Aorta (tissue), 5 donors: Measurements from ENCODE around the gene LMX1B. TPM values are rescaled to one million over a fixed set of nuclear protein-coding genes. Genes with fewer than 3 reads are reported as not detected.
"Not testable (repeated sequence)": the region's sequence is repeated elsewhere in the genome, so short reads cannot be mapped to it uniquely, and the experiment has no call there.

Experiments
- ATAC-seq: fragments of 200-7000 bp; cut with Tn5 transposase; one replicate; pipeline ENCODE4 v1.9.1; 2022; ENCODE audit warnings: moderate library complexity; ENCODE audit not compliant: low FRiP score
- DNase-seq, 2 donors: peaks; one replicate each; pipeline ENCODE4 v3.0.0-alpha.2; 2020
- H3K27ac ChIP-seq, 2 donors: one replicate each; pipeline ENCODE4 v1.5.1; 2013; ENCODE audit warnings: low read length in 2 of 2, mild to moderate bottlenecking in 2 of 2, moderate library complexity in 2 of 2, control low read depth in 1 of 2, inconsistent platforms in 1 of 2, low read depth in 1 of 2
- H3K27me3 ChIP-seq, 2 donors: one replicate each; pipeline ENCODE4 v1.6.1; 2013; ENCODE audit warnings: control low read depth in 1 of 2, low read length in 1 of 2, mild to moderate bottlenecking in 1 of 2, moderate library complexity in 1 of 2; ENCODE audit not compliant: insufficient read depth in 2 of 2, control insufficient read depth in 1 of 2
- H3K36me3 ChIP-seq, 2 donors: one replicate each; pipeline ENCODE4 v1.6.1; 2013; ENCODE audit warnings: control low read depth in 1 of 2, low read length in 1 of 2, mild to moderate bottlenecking in 1 of 2; ENCODE audit not compliant: insufficient read depth in 2 of 2, control insufficient read depth in 1 of 2
- H3K4me1 ChIP-seq, 2 donors: one replicate each; pipeline ENCODE4 v1.6.1; 2013; ENCODE audit warnings: low read length in 2 of 2, control low read depth in 1 of 2, mild to moderate bottlenecking in 1 of 2, moderate library complexity in 1 of 2; ENCODE audit not compliant: insufficient read depth in 2 of 2, control insufficient read depth in 1 of 2
- H3K4me3 ChIP-seq, 2 donors: one replicate each; pipeline ENCODE4 v1.5.1; 2013; ENCODE audit warnings: low read length in 2 of 2, control low read depth in 1 of 2, mild to moderate bottlenecking in 1 of 2
- H3K9me3 ChIP-seq: one replicate; pipeline ENCODE4 v1.6.1; 2013; ENCODE audit warnings: mild to moderate bottlenecking, low read length; ENCODE audit not compliant: control insufficient read depth
- WGBS, 2 donors: extraction: QIAGEN DNeasy Blood & Tissue Kit; methylation state at CpG; one replicate each; pipeline ENCODE4 v1.1.7; 2013; 5-methylcytosine and 5-hydroxymethylcytosine counted together
- intact Hi-C, 2 donors: fragments of 100-400 bp; cut with DNase I; formaldehyde crosslinking; loops; one replicate each; pipeline versions ENCODE4 v1.14.2 to v1.15.0; 2022
- polyA plus RNA-seq, 2 donors: library from polyadenylated mRNA; stranded (reverse); fragments of 200-250 nt; gene quantifications; one replicate each; pipeline ENCODE4 v1.2.3, GENCODE V29; 2013
- total RNA-seq, 2 donors: library from RNA; stranded (reverse); fragmentation: NEBNext Ultra II Directional; extraction: Animal tissue kit (Norgen Biotek cat#: 25700); gene quantifications; one replicate each; pipeline ENCODE4 v1.2.1, GENCODE V29; 2021
- donor health status: healthy with polysubstance abuse.
- donor health status: Bipolar disorder and iron deficiency.
- donor health status: DM: no; HTN: no; CAD: no.
- donor health status: DM: no; HTN: no; CAD: no.
- donor health status: DM: yes; HTN: yes; CAD: no.

LMX1B gene
- total and polyA plus RNA-seq, 4 donors = 0.32 to 1.6 TPM; not detected in 2

DNA sequence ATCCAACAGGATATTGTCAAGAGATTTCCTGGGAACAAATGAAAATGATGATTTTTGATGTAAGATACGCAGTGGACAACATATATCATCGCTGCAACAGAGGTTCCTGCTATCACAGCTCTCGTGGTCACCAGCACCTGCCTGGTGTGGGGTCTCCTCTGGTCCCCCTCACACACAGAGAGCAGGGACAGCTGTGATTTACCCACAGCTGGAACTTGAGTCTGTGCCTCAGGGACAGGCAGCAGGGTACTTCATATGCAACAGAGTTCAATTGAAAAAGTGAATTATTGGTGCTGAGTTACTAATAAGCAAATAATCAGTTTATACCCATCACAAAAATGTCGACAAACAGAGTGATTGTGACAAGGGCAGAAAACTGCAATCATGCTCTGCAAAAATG lies 93.4 kb downstream of the LMX1B start:
- Histone ChIP-seq H3K9me3 (no peaks in the 10 kb centered on the region), H3K4me1 (no peaks in the 10 kb centered on the region), H3K27me3 (no peaks in the 10 kb centered on the region), H3K4me3 (no peak overlapping the region), H3K27ac (no peak overlapping the region), H3K36me3 (no peaks in the 10 kb centered on the region)
- ATAC-seq = no peak
- intact Hi-C loops = loop anchor here in 1 of 2 donors (5.0 kb wide), 1 partner anchor 75 kb away; no protein-coding TSS in a partner anchor
- DNase-seq = peak in 1 of 2 donors; percentile 2
- WGBS, 2 donors = 79 to 83% methylated on average over 4 of the region's 4 CpGs

DNA sequence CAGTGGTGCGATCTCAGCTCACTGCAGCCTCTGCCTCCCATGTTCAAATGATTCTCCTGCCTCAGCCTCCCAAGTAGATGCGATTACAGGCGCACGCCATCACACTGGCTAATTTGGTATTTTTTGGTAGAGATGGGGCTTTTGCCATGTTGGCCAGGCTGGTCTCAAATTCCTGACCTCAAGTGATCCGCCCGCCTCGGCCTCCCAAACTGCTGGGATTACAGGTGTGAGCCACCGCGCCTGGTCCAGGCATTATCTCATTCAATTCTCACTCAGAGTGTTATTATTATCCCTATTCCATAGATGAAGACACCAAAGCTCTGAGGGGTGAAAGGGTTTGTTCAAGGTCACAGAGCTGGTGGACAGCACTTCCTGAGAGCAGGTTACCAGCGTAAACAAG lies 94.0 kb downstream of the LMX1B start:
- H3K27me3 ChIP-seq, H3K36me3 ChIP-seq, H3K4me1 ChIP-seq, H3K9me3 ChIP-seq, ATAC-seq, H3K4me3 ChIP-seq, H3K27ac ChIP-seq: not testable (repeated sequence)
- DNase-seq = peak; percentile 11 to 36
- intact Hi-C loops = loop anchor here in 1 of 2 donors (5.0 kb wide), 1 partner anchor 75 kb away; no protein-coding TSS in a partner anchor
- 95 to 97% methylated on average over 10 of the region's 10 CpGs for WGBS, 2 donors

DNA sequence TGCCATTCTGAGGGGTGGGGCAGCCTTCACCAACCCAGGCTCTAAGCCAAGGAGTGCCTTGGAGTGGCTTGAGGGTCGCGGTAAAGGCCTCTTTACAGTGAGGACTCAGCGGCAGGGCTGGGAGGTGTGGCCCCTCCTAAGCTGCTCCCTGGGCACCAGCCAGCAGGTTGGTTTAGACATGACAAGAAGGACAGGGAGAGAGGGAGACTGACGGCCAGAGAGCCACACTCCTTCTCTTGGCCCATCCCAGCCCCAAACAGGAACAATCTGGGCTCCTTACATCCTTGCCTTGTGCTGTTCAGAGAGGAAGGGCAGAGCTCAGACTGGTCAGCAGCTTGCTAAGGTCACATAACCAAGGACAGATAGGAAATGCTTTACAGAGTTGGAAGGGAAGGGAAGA lies 94.5 kb downstream of the LMX1B start:
- 69 to 70% methylated on average over 4 of the region's 4 CpGs for WGBS, 2 donors
- no peak overlapping the region for H3K4me3 ChIP-seq
- peak; percentile 35 to 49 for DNase-seq
- H3K4me1 ChIP-seq = no peaks in the 10 kb centered on the region
- ATAC-seq = no peak
- intact Hi-C loops = loop anchor here in 1 of 2 donors (5.0 kb wide), 1 partner anchor 74 kb away; no protein-coding TSS in a partner anchor
- no peak overlapping the region for H3K27ac ChIP-seq
- H3K27me3 ChIP-seq = no peaks in the 10 kb centered on the region
- no peaks in the 10 kb centered on the region for H3K36me3 ChIP-seq
- no peaks in the 10 kb centered on the region for H3K9me3 ChIP-seq

DNA sequence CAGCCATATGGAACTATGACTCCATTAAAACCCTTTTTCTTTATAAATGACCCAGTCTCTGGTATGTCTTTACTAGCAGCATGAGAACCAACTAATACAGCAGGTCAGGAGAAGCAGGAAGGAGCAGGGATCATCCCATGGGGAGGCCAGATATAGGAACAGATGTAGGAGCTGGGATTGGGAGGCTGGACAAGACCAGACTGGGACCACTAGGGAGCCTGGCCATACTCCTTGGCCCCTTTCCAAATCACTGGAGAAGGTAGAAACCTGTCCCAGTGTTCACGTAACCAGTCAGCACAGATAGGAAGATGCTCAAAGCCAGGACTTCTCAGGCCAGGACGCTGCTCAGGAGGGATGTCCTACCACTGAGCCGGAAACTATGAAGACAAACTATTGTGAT lies 95.5 kb downstream of the LMX1B start:
- Histone ChIP-seq H3K27ac (no peak overlapping the region), H3K36me3 (no peaks in the 10 kb centered on the region), H3K4me1 (no peaks in the 10 kb centered on the region), H3K9me3 (peaks cover 2% of the 10 kb centered on the region), H3K27me3 (no peaks in the 10 kb centered on the region), H3K4me3 (no peak overlapping the region)
- DNase-seq = peak in 1 of 2 donors; percentile 4
- intact Hi-C loops = loop anchor here in 1 of 2 donors (5.0 kb wide), 1 partner anchor 73 kb away; no protein-coding TSS in a partner anchor
- WGBS, 2 donors = 92 to 94% methylated on average over 3 of the region's 3 CpGs
- ATAC-seq = no peak

DNA sequence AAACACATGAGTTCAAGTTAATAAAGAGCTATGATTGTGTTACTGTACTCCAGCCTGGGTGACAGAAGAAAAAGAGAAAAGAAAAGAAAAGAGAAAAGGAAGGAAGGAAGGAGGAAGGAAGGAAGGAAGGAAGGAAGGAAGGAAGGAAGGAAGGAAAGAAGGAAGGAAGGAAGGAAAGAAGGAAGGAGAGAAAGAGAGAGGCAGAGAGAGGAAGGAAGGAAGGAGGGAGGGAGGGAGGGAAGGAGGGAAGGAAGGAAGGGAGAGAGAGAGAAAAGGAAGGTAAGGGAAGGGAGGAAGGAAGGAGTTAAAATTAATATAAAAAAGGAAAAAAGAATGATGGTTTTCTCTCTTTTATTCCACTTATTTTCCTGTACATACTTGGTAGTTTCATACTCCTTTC lies 101.7 kb downstream of the LMX1B start:
- Histone ChIP-seq H3K4me3 (no peak overlapping the region), H3K36me3 (no peaks in the 10 kb centered on the region), H3K9me3 (peaks cover 2% of the 10 kb centered on the region), H3K27ac (no peak overlapping the region), H3K4me1 (no peaks in the 10 kb centered on the region), H3K27me3 (no peaks in the 10 kb centered on the region)
- no peak for DNase-seq
- ATAC-seq = no peak
- intact Hi-C loops = no loop called here

DNA sequence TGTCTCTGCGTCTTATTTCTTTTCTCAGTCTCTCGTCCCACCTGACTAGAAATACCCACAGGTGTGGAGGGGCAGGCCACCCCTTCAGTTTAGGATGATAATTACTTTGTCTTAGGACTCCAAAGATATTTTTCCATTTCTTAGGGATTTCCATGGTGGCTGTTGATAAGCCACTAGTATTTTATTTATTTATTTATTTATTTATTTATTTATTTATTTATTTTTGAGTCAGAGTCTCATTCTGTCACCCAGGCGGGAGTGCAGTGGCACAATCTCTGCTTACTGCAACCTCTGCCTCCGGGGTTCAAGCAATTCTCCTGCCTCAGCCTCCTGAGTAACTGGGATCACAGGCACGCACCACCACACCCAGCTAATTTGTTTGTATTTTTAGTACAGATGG lies 103.7 kb downstream of the LMX1B start:
- H3K27me3 ChIP-seq, H3K4me3 ChIP-seq, H3K27ac ChIP-seq, H3K4me1 ChIP-seq, ATAC-seq, H3K9me3 ChIP-seq, H3K36me3 ChIP-seq, intact Hi-C loops, DNase-seq: not testable (repeated sequence)
- WGBS, 2 donors = 86 to 89% methylated on average over 5 of the region's 5 CpGs

DNA sequence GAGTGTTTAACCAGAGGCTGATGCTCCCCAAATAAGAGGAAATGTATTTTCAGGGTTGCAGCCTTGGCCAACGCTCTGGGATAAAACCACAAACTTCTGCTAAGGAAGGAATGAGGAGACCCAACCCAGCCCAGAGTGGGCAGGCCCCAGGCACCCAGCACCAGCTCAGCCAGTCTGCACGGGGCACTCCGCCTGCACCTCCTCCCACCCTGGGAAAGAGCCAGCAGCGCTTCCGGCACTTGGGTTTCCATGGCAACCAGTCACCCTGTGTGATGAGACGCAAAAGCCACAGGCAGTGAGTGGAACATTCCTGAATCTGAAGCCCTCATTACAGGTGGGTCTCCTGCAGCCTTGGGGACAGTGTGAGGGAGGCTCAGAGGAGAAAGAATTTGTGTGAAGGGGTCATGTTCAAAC lies 105.9 kb downstream of the LMX1B start:
- ATAC-seq = peak; percentile 49
- peak; percentile 85 to 94 for DNase-seq
- WGBS, 2 donors = 14 to 17% methylated on average over 6 of the region's 6 CpGs
- no peaks in the 10 kb centered on the region for H3K27me3 ChIP-seq
- H3K36me3 ChIP-seq = no peaks in the 10 kb centered on the region
- H3K4me3 ChIP-seq = no peak overlapping the region
- no peaks in the 10 kb centered on the region for H3K9me3 ChIP-seq
- intact Hi-C loops = no loop called here
- no peaks in the 10 kb centered on the region for H3K4me1 ChIP-seq
- H3K27ac ChIP-seq = no peak overlapping the region

DNA sequence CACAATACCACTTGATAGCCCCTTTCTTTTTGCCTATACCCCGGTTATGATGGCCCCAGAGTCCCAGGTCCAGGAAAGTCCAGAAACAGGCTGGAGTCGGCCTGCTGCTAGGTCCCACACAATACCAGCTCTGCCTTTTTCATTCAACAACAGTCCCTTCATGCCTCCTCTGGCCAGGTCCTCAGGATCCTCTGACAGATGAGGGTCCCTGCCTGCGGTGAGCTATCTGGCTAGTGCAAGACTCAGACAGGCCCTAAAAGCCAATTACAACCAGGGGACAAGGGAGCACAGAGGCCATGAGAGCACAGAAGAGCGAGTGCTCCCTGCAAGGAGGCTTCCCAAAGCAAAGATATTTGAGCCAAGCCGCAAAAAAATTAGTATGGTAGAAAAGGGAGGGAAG lies 106.3 kb downstream of the LMX1B start:
- Histone ChIP-seq H3K27me3 (no peaks in the 10 kb centered on the region), H3K4me3 (no peak overlapping the region), H3K9me3 (no peaks in the 10 kb centered on the region), H3K36me3 (no peaks in the 10 kb centered on the region), H3K4me1 (no peaks in the 10 kb centered on the region), H3K27ac (no peak overlapping the region)
- DNase-seq = no peak
- no peak for ATAC-seq
- intact Hi-C loops = no loop called here
- WGBS, 2 donors = 82 to 87% methylated on average over 5 of the region's 5 CpGs

DNA sequence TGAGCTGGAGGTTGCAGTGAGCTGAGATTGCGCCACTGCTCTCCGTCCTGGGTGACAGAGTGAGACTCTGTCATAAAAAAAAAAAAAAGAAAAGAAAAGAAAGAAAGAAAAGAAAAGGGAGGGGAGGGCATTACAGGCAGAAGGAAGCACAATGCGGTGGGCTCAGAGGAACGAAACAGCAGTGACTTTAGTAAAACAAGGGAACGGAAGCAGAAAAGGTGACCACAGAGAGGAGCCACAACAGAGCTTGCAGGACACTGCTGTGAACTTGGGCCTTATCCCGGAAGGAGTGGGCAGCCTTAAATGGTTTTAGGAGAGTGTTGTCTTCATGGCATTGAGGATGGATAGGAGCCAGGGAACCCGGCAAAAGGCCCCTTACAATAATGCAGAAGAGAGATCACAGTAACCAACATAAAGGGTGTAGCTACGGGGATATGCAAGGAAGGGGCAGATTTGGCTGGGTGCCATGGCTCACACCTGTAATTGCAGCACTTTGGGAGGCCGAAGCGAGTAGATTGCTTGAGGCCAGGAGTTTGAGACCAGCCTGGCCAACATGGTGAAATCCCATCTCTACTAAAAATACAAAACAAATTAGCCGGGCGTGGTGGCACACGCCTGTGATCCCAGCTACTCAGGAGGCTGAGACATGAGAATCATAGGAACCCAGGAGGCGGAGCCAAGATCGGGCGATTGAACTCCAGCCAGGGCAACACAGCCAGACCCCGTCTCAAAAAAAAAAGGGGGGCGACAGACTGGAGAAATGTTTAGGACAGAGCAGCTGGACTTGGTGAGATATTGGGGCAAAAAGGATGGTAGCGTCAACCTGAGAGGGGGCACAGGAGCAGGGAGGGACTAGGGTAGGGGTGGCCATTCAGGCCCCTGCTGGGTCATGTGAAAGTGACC lies 107.2 kb downstream of the LMX1B start:
- no peak overlapping the region for H3K4me3 ChIP-seq
- no peak for DNase-seq
- no peaks in the 10 kb centered on the region for H3K4me1 ChIP-seq
- intact Hi-C loops = no loop called here
- H3K36me3 ChIP-seq = no peaks in the 10 kb centered on the region
- 86 to 90% methylated on average over 19 of the region's 19 CpGs for WGBS, 2 donors
- H3K27ac ChIP-seq = no peak overlapping the region
- H3K9me3 ChIP-seq = no peaks in the 10 kb centered on the region
- ATAC-seq = no peak
- no peaks in the 10 kb centered on the region for H3K27me3 ChIP-seq
